Neuronal stem cell (in vitro differentiated cells): ENCODE data around the gene TCF7.

Experiments
- DNase-seq: peaks from one replicate; pipeline ENCODE4 v3.0.0-alpha.2; 2013; ENCODE audit warnings: low spot score
- H2AFZ ChIP-seq: one replicate; pipeline ENCODE4 v1.6.1; 2013; ENCODE audit warnings: mild to moderate bottlenecking, low read length, inconsistent platforms
- H2AK5ac ChIP-seq: 2 replicates; pipeline ENCODE4 v1.6.1; 2013; ENCODE audit warnings: low read depth, mild to moderate bottlenecking, inconsistent platforms, low read length, moderate library complexity, mixed read lengths
- H2BK120ac ChIP-seq: 2 replicates; pipeline ENCODE4 v1.6.1; 2013; ENCODE audit warnings: low read depth, mild to moderate bottlenecking, inconsistent platforms, low read length, moderate library complexity, mixed read lengths
- H2BK12ac ChIP-seq: one replicate; pipeline ENCODE4 v1.6.1; 2013; ENCODE audit warnings: low read length, inconsistent platforms
- H2BK15ac ChIP-seq: 2 replicates; pipeline ENCODE4 v1.6.1; 2013; ENCODE audit warnings: mild to moderate bottlenecking, low read length, inconsistent platforms, mixed read lengths
- H2BK5ac ChIP-seq: one replicate; pipeline ENCODE4 v1.6.1; 2013; ENCODE audit warnings: inconsistent platforms, mild to moderate bottlenecking, low read length, moderate library complexity
- H3K14ac ChIP-seq: one replicate; pipeline ENCODE4 v1.6.1; 2013; ENCODE audit warnings: low read length, inconsistent platforms
- H3K18ac ChIP-seq: 2 replicates; pipeline ENCODE4 v1.6.1; 2013; ENCODE audit warnings: low read length, inconsistent platforms
- H3K23ac ChIP-seq: 2 replicates; pipeline ENCODE4 v1.6.1; 2013; ENCODE audit warnings: low read depth, mild to moderate bottlenecking, mixed read lengths, low read length, inconsistent platforms; ENCODE audit not compliant: poor library complexity
- H3K27ac ChIP-seq: replicated peaks from 3 replicates; pipeline ENCODE4 v1.5.1; 2013; ENCODE audit warnings: low read length, inconsistent platforms
- H3K27me3 ChIP-seq, 3 experiments: 2 replicates each; pipeline ENCODE4 v1.6.1; 2013; ENCODE audit warnings: low read length in 3 of 3, mild to moderate bottlenecking in 2 of 3, inconsistent platforms in 1 of 3, low read depth in 1 of 3, mixed read lengths in 1 of 3, moderate library complexity in 1 of 3; ENCODE audit not compliant: control insufficient read depth in 3 of 3, insufficient read depth in 3 of 3
- H3K36me3 ChIP-seq, 2 donors: replicated peaks in 1 of 2; 2 replicates each; pipeline ENCODE4 v1.6.1; 2013; ENCODE audit warnings: low read length in 2 of 2; ENCODE audit not compliant: control insufficient read depth in 2 of 2, insufficient read depth in 2 of 2
- H3K4ac ChIP-seq: 2 replicates; pipeline ENCODE4 v1.6.1; 2013; ENCODE audit warnings: inconsistent platforms, mild to moderate bottlenecking, low read length, moderate library complexity
- H3K4me1 ChIP-seq, 2 donors: 1 replicate in 1 of 2; 2 replicates in 1 of 2; pipeline ENCODE4 v1.6.1; 2013; ENCODE audit warnings: low read length in 2 of 2, low read depth in 1 of 2; ENCODE audit not compliant: control insufficient read depth in 2 of 2, insufficient read depth in 1 of 2
- H3K4me2 ChIP-seq: one replicate; pipeline ENCODE4 v1.6.1; 2013; ENCODE audit warnings: mild to moderate bottlenecking, low read length, inconsistent platforms; ENCODE audit not compliant: insufficient read depth, poor library complexity, severe bottlenecking
- H3K4me3 ChIP-seq, 2 donors: 2 replicates each; pipeline ENCODE4 v1.5.1; 2013; ENCODE audit warnings: low read length in 2 of 2, mild to moderate bottlenecking in 2 of 2, inconsistent platforms in 1 of 2, moderate library complexity in 1 of 2
- H3K79me1 ChIP-seq: one replicate; pipeline ENCODE4 v1.6.1; 2013; ENCODE audit warnings: low read depth, mild to moderate bottlenecking, inconsistent platforms, low read length, moderate library complexity
- H3K9ac ChIP-seq: one replicate; pipeline ENCODE4 v1.6.1; 2013; ENCODE audit warnings: mild to moderate bottlenecking, low read depth, low read length, inconsistent platforms; ENCODE audit not compliant: poor library complexity
- H3K9me3 ChIP-seq, 2 donors: replicated peaks in 1 of 2; 2 replicates each; pipeline versions ENCODE3 to v1.6.1; 2013; ENCODE audit warnings: low read length in 2 of 2, mild to moderate bottlenecking in 2 of 2, inconsistent platforms in 1 of 2, low read depth in 1 of 2, mixed read lengths in 1 of 2, moderate library complexity in 1 of 2; ENCODE audit not compliant: control insufficient read depth in 2 of 2, insufficient read depth in 1 of 2
- H4K8ac ChIP-seq: one replicate; pipeline ENCODE4 v1.6.1; 2013; ENCODE audit warnings: low read depth, mild to moderate bottlenecking, inconsistent platforms, low read length, moderate library complexity
- H4K91ac ChIP-seq: one replicate; pipeline ENCODE4 v1.6.1; 2013; ENCODE audit warnings: low read length, low read depth, mild to moderate bottlenecking, inconsistent platforms; ENCODE audit not compliant: poor library complexity
- WGBS, 2 donors: extraction: QIAGEN DNeasy Blood & Tissue Kit; methylation state at CpG; one replicate each; pipeline ENCODE4 v1.1.7; 2013; ENCODE audit warnings: missing lambda C conversion rate in 2 of 2, mixed read lengths in 1 of 2; ENCODE audit not compliant: insufficient read length in 2 of 2, insufficient replicate concordance in 1 of 2; ENCODE audit errors: extremely low coverage in 2 of 2; 5-methylcytosine and 5-hydroxymethylcytosine counted together

TCF7 gene

GRCh38 chr5:134071614-134072207, 42.8 kb upstream of the TCF7 start:
- H4K8ac ChIP-seq, result no peak overlapping the region
- no peaks in the 10 kb centered on the region for H3K9me3 ChIP-seq
- peaks cover 0 to 45% (median 17%) of the 10 kb centered on the region in 3 experiments for H3K27me3 ChIP-seq
- H2BK5ac ChIP-seq, result no peak overlapping the region
- no peak overlapping the region for H3K4ac ChIP-seq
- no peak overlapping the region for H3K14ac ChIP-seq
- peak overlapping the region; percentile 4 for H3K4me2 ChIP-seq
- H2BK12ac ChIP-seq, result no peak overlapping the region
- H4K91ac ChIP-seq, result no peak overlapping the region
- peak overlapping the region; percentile 39 for H3K23ac ChIP-seq
- no peak overlapping the region for H3K4me3 ChIP-seq
- H3K36me3 ChIP-seq, result no peaks in the 10 kb centered on the region
- no CpG with 5 or more reads among the region's 7 CpGs for WGBS, 2 donors
- peak overlapping the region; percentile 60 for H3K18ac ChIP-seq
- H2AK5ac ChIP-seq, result no peak overlapping the region
- no peaks in the 10 kb centered on the region for H3K79me1 ChIP-seq
- H2BK120ac ChIP-seq, result no peak overlapping the region
- no peak overlapping the region for H3K27ac ChIP-seq
- H3K9ac ChIP-seq, result no peak overlapping the region
- H2AFZ ChIP-seq, result no peak overlapping the region
- H3K4me1 ChIP-seq, result peaks cover 1 to 5% of the 10 kb centered on the region in 2 donors
- H2BK15ac ChIP-seq, result no peak overlapping the region
- DNase-seq, result no peak

- no peaks in the 10 kb centered on the region for H3K9me3 ChIP-seq
- DNase-seq, result no peak
- H2BK5ac ChIP-seq, result no peak overlapping the region
- no peak overlapping the region for H2BK120ac ChIP-seq
- peaks cover 1 to 5% of the 10 kb centered on the region in 2 donors for H3K4me1 ChIP-seq
- no peak overlapping the region for H2AFZ ChIP-seq
- no peak overlapping the region for H3K14ac ChIP-seq
- no peak overlapping the region for H3K4ac ChIP-seq
- no peak overlapping the region for H3K4me2 ChIP-seq
- H3K4me3 ChIP-seq, result no peak overlapping the region
- no peak overlapping the region for H3K27ac ChIP-seq
- no peak overlapping the region for H2AK5ac ChIP-seq
- no peaks in the 10 kb centered on the region for H3K79me1 ChIP-seq
- H3K18ac ChIP-seq, result no peak overlapping the region
- no peak overlapping the region for H4K8ac ChIP-seq
- H3K36me3 ChIP-seq, result no peaks in the 10 kb centered on the region
- H4K91ac ChIP-seq, result no peak overlapping the region
- peak overlapping the region; percentile 26 for H3K23ac ChIP-seq
- no peak overlapping the region for H3K9ac ChIP-seq
- WGBS, 2 donors, result no CpG with 5 or more reads among the region's 8 CpGs
- no peak overlapping the region for H2BK15ac ChIP-seq
- H2BK12ac ChIP-seq, result no peak overlapping the region
- peaks cover 0 to 44% (median 17%) of the 10 kb centered on the region in 3 experiments for H3K27me3 ChIP-seq
Observed at GRCh38 chr5:134072471-134073210, 41.8 kb upstream of the TCF7 start.

DNA sequence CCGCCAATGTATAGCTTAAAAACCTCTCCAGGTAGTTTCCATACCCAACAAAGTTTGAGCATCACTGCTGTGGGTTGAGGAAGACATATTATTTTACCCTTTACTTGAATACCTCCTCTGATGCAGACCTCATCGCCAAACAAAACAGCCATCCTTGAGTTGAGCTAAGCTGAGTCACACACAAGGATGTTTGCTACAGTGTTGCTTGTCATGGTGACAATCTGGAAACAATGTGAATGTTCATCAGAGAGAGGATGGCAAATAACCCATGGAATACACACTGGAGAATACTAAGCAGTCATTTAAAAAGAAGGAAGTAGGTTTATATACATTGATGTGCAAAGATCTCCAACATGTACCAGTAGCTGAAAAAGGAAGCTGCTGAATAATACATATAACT, 41.1 kb upstream of the TCF7 start:
- Histone ChIP-seq H2AK5ac (no peak overlapping the region), H3K4me1 (peaks cover 3 to 5% of the 10 kb centered on the region in 2 donors), H2BK12ac (no peak overlapping the region), H3K9ac (no peak overlapping the region), H3K27me3 (peaks cover 0 to 38% (median 17%) of the 10 kb centered on the region in 3 experiments), H3K27ac (no peak overlapping the region), H2BK15ac (no peak overlapping the region), H3K18ac (no peak overlapping the region), H3K14ac (no peak overlapping the region), H3K9me3 (no peaks in the 10 kb centered on the region), H3K4me2 (no peak overlapping the region), H2AFZ (no peak overlapping the region), H3K79me1 (no peaks in the 10 kb centered on the region), H2BK5ac (no peak overlapping the region), H2BK120ac (no peak overlapping the region), H3K36me3 (no peaks in the 10 kb centered on the region), H3K4ac (no peak overlapping the region), H4K8ac (no peak overlapping the region), H4K91ac (no peak overlapping the region), H3K23ac (no peak overlapping the region), H3K4me3 (no peak overlapping the region)
- no peak for DNase-seq
- no CpG with 5 or more reads among the region's 2 CpGs for WGBS, 2 donors

DNA sequence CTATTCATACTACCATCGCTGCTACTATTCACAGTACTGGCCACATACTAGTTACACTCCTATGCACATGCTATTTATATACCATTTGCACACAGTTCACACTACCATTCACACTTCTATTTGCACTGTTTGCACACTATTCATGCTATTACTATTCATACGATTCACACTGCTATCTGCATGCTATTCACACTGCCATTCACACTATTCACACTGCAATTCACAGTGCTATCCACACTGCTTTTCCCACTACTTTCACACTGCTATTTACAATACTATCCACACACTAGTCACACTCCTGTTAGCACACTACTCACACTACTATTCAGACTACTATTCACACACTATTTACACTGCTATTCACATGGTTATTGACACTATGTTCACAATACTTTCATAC, 39.4 kb upstream of the TCF7 start:
- H3K9ac ChIP-seq, result no peak overlapping the region
- no peak overlapping the region for H2BK12ac ChIP-seq
- H3K14ac ChIP-seq, result no peak overlapping the region
- H3K4me3 ChIP-seq, result no peak overlapping the region
- no peak overlapping the region for H3K27ac ChIP-seq
- no peak overlapping the region for H2BK5ac ChIP-seq
- no peaks in the 10 kb centered on the region for H3K9me3 ChIP-seq
- no CpG with 5 or more reads among the region's 2 CpGs for WGBS, 2 donors
- H4K91ac ChIP-seq, result no peak overlapping the region
- H3K18ac ChIP-seq, result no peak overlapping the region
- no peak overlapping the region for H2BK15ac ChIP-seq
- H3K4me2 ChIP-seq, result no peak overlapping the region
- H2AK5ac ChIP-seq, result no peak overlapping the region
- H3K36me3 ChIP-seq, result no peaks in the 10 kb centered on the region
- no peak overlapping the region for H2AFZ ChIP-seq
- H2BK120ac ChIP-seq, result no peak overlapping the region
- H3K4ac ChIP-seq, result no peak overlapping the region
- H3K4me1 ChIP-seq, result peaks cover 3 to 5% of the 10 kb centered on the region in 2 donors
- H3K79me1 ChIP-seq, result no peaks in the 10 kb centered on the region
- H3K27me3 ChIP-seq, result peaks cover 0 to 30% (median 13%) of the 10 kb centered on the region in 3 experiments
- H3K23ac ChIP-seq, result no peak overlapping the region
- DNase-seq, result no peak
- H4K8ac ChIP-seq, result no peak overlapping the region
